Smooth muscle cell (in vitro differentiated cells): ENCODE data around the gene MOB1B. TPM values are rescaled to one million over a fixed set of nuclear protein-coding genes. Genes with fewer than 3 reads are reported as not detected.

Experiments used
- DNase-seq: peaks from one replicate; lab custom pipeline; 2025; ENCODE audit not compliant: unreplicated experiment; lab: John Stamatoyannopoulos, UW
- H2AFZ ChIP-seq: fragments of 200-600 bp; sonication (generic); 2 replicates; pipeline ENCODE4 v1.6.0; 2016; ENCODE audit warnings: antibody characterized with exemption, low read depth, mild to moderate bottlenecking
- H3F3A ChIP-seq: fragments of 200-600 bp; sonication (generic); 2 replicates; pipeline ENCODE4 v1.6.0; 2017; ENCODE audit warnings: antibody characterized with exemption, low read depth
- H3K27ac ChIP-seq: fragments of 200-600 bp; sonication (generic); 2 replicates; pipeline ENCODE4 v1.5.1; 2016; ENCODE audit warnings: low read depth, mild to moderate bottlenecking
- H3K27me3 ChIP-seq: fragments of 200-600 bp; sonication (generic); 2 replicates; pipeline ENCODE4 v1.6.1; 2016; ENCODE audit warnings: low read depth, mild to moderate bottlenecking
- H3K36me3 ChIP-seq: fragments of 200-600 bp; sonication (generic); 2 replicates; pipeline ENCODE4 v1.5.1; 2016; ENCODE audit warnings: low read depth
- H3K4me1 ChIP-seq: fragments of 200-600 bp; sonication (generic); 2 replicates; pipeline ENCODE4 v1.5.1; 2016; ENCODE audit warnings: low read depth
- H3K4me2 ChIP-seq: fragments of 200-600 bp; sonication (generic); 2 replicates; pipeline ENCODE4 v1.6.0; 2016; ENCODE audit warnings: mild to moderate bottlenecking
- H3K4me3 ChIP-seq: fragments of 200-600 bp; sonication (generic); 2 replicates; pipeline ENCODE4 v1.5.1; 2016; ENCODE audit warnings: mild to moderate bottlenecking
- H3K79me2 ChIP-seq: fragments of 200-600 bp; sonication (generic); 2 replicates; pipeline ENCODE4 v1.6.0; 2016; ENCODE audit warnings: low read depth, mild to moderate bottlenecking
- H3K9ac ChIP-seq: fragments of 200-600 bp; sonication (generic); 2 replicates; pipeline ENCODE4 v1.6.0; 2016; ENCODE audit warnings: low read depth
- H3K9me3 ChIP-seq: fragments of 200-600 bp; sonication (generic); replicated peaks from 2 replicates; pipeline ENCODE4 v1.5.1; 2016; ENCODE audit warnings: low read depth
- H4K20me1 ChIP-seq: fragments of 200-600 bp; sonication (generic); 2 replicates; pipeline ENCODE4 v1.6.0; 2016; ENCODE audit warnings: low read depth
- WGBS: methylation state at CpG from one replicate; pipeline ENCODE4 v1.1.7; 2016; ENCODE audit warnings: low lambda C conversion rate; 5-methylcytosine and 5-hydroxymethylcytosine counted together
- polyA plus RNA-seq: library from polyadenylated mRNA; unstranded; fragments of >200 nt; fragmentation: Nextera tagmentation; extraction: Ambion mirVana; gene quantifications from 2 replicates; pipeline ENCODE4 v1.2.1, GENCODE V29; 2016
- total RNA-seq: library from RNA; depleted of rRNA; stranded (reverse); fragments of >200 nt; gene quantifications from 2 replicates; pipeline ENCODE4 v1.2.3, GENCODE V29; 2014
- TF ChIP-seq, protein P1 (sequence below): fragments of 200-600 bp; sonication (generic); IDR thresholded peaks from 2 replicates; pipeline ENCODE4 v1.5.1; 2017; ENCODE audit warnings: borderline replicate concordance, mild to moderate bottlenecking, antibody characterized with exemption; ENCODE audit not compliant: insufficient read depth, poor library complexity, severe bottlenecking

Gene MOB1B
- total and polyA plus RNA-seq, 2 experiments from 2014 or later, result 3.4 to 18.3 TPM

DNA sequence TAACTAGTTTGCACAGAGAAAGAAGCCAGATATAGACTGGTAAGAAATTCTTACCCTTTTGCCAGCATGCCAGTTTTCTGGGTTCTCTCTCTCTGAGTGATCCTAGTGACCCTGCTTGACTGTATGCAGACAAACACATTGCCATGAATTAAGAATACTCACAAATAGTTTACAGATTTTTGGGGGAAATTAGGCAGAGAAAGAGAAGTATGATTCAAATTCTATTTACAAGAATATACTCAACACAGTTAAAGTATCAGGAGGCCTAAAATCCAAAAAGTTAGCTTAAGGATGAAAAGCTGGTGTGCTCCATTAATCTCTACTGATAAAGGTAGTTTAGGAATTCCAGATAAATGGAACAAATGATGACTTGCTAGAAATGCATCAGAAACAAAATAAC is 18.4 kb downstream of the MOB1B start:
- no peak overlapping the region for H2AFZ ChIP-seq
- TF ChIP-seq, protein P1, sequence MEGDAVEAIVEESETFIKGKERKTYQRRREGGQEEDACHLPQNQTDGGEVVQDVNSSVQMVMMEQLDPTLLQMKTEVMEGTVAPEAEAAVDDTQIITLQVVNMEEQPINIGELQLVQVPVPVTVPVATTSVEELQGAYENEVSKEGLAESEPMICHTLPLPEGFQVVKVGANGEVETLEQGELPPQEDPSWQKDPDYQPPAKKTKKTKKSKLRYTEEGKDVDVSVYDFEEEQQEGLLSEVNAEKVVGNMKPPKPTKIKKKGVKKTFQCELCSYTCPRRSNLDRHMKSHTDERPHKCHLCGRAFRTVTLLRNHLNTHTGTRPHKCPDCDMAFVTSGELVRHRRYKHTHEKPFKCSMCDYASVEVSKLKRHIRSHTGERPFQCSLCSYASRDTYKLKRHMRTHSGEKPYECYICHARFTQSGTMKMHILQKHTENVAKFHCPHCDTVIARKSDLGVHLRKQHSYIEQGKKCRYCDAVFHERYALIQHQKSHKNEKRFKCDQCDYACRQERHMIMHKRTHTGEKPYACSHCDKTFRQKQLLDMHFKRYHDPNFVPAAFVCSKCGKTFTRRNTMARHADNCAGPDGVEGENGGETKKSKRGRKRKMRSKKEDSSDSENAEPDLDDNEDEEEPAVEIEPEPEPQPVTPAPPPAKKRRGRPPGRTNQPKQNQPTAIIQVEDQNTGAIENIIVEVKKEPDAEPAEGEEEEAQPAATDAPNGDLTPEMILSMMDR, result no peak

DNA sequence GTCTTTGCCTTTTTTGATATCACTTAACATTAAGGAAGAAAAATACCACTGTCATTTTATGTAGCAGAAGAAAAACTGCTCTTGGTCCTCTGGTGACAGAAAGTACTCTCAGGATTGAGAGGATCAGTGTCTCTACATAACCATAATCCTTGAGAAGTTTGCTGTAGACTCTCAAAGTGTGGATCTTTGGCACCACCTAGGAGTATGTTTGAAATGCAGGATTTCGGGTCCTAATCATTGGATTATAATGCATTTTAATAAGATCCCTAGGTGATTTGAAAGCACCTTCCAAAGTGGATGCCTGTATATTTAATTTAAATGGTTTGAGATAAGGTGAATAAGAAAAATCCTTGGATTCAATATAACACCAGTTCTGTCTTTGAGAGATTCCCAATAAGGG is 23.2 kb downstream of the MOB1B start:
- TF ChIP-seq, protein P1, result no peak
- no peak overlapping the region for H2AFZ ChIP-seq
- WGBS, result 90% methylated on average over 1 of the region's 1 CpG

More for the DNA sequence above, 18.4 kb downstream of the MOB1B start:
- Histone ChIP-seq H3K4me1 (peaks cover 4% of the 10 kb centered on the region), H3K9ac (no peak overlapping the region), H3F3A (no peaks in the 10 kb centered on the region), H3K9me3 (no peaks in the 10 kb centered on the region), H3K36me3 (no peaks in the 10 kb centered on the region), H3K4me3 (no peak overlapping the region), H3K27me3 (no peaks in the 10 kb centered on the region), H4K20me1 (peaks cover 32% of the 10 kb centered on the region), H3K79me2 (peaks cover 83% of the 10 kb centered on the region), H3K27ac (no peak overlapping the region), H3K4me2 (no peak overlapping the region)
- no peak for DNase-seq

DNA sequence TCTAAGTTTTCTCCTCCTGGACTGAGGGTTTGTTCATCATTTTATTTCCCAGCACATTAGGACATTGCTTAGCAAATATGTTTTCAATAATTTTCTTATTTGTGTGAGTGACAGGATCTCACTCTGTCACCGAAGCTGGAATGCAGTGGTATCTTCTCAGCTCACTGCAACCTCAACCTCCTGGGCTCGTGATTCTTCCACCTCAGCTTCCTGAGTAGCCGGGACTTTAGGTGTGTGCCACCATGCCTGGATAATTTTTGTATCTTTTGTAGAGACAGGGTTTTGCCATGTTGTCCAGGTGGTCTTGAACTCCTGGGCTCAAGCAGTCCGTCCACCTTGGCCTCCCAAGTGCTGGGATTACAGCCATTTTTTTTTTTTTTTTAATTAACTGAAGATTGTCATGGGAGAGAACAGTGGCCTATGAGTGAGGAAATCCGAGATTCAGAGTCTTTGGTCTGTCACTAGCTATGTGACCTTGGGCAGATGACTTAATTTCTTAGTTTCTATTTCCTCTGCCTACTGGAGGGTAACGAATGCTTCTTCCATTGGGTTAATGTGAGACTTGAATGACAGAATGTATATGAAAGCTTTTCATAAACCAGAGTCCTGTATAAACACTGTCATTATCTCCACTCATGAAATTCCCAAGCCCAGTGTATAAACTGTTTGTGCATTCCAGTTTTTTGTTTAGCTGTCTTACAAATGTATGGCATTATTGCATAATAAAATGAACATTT is 23.9 kb downstream of the MOB1B start:
- H3K27me3 ChIP-seq, result no peaks in the 10 kb centered on the region
- H2AFZ ChIP-seq, result no peak overlapping the region
- TF ChIP-seq, protein P1, result no peak
- no peak overlapping the region for H3K27ac ChIP-seq
- DNase-seq, result no peak
- H3K9me3 ChIP-seq, result no peaks in the 10 kb centered on the region
- H3K36me3 ChIP-seq, result no peaks in the 10 kb centered on the region
- H3K4me3 ChIP-seq, result no peak overlapping the region
- 87% methylated on average over 6 of the region's 6 CpGs for WGBS
- peaks cover 92% of the 10 kb centered on the region for H3K79me2 ChIP-seq
- peaks cover 60% of the 10 kb centered on the region for H4K20me1 ChIP-seq
- no peaks in the 10 kb centered on the region for H3F3A ChIP-seq
- H3K4me1 ChIP-seq, result peaks cover 4% of the 10 kb centered on the region
- H3K4me2 ChIP-seq, result no peak overlapping the region
- no peak overlapping the region for H3K9ac ChIP-seq

More for the DNA sequence above, 23.2 kb downstream of the MOB1B start:
- no peaks in the 10 kb centered on the region for H3K9me3 ChIP-seq
- no peaks in the 10 kb centered on the region for H3K36me3 ChIP-seq
- no peaks in the 10 kb centered on the region for H3F3A ChIP-seq
- H3K4me3 ChIP-seq, result no peak overlapping the region
- H3K4me1 ChIP-seq, result peaks cover 4% of the 10 kb centered on the region
- H4K20me1 ChIP-seq, result peaks cover 54% of the 10 kb centered on the region
- H3K79me2 ChIP-seq, result peaks cover 92% of the 10 kb centered on the region
- no peak overlapping the region for H3K4me2 ChIP-seq
- H3K27ac ChIP-seq, result no peak overlapping the region
- H3K27me3 ChIP-seq, result no peaks in the 10 kb centered on the region
- DNase-seq, result no peak
- no peak overlapping the region for H3K9ac ChIP-seq
